GM19023 (cell line): ENCODE measurements around the gene CFAP77.

Experiments used
- ATAC-seq: cut with Tn5 transposase; IDR thresholded peaks from one replicate; pipeline ENCODE4 v1.9.1; 2021; ENCODE audit warnings: mild to moderate bottlenecking, moderate library complexity; ENCODE audit not compliant: unreplicated experiment

The CFAP77 gene

GRCh38 chr9:132407196-132407595 is 2.8 kb upstream of the CFAP77 start:
- no peak for ATAC-seq

- ATAC-seq: no peak
These were observed 1.5 kb upstream of the CFAP77 start for GRCh38 chr9:132408521-132408920.

- no peak for ATAC-seq
These were observed 631 bp downstream of the CFAP77 start for GRCh38 chr9:132410642-132411041.

GRCh38 chr9:132411091-132411508 is 1.1 kb downstream of the CFAP77 start:
- no peak for ATAC-seq

DNA sequence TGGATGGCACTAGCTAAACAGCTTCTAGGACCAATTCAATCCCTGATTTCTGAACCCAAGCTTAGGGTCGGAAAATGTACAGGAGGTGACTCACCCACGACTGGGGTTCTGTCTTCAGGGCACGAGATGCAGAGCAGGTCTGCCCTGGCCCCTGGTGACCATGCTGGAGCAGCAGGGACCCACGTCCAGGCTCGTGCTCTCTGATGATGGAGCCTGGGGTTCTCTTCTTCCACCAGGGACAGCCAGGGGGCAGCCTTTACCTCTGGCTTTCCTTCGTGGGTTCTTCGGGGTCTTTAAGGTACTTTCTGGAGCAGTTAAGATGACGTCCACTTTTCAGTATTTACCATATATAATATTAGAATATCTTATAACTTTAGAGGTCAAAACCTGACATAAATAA is 2.1 kb downstream of the CFAP77 start:
- no peak for ATAC-seq

GRCh38 chr9:132413926-132414325 is 3.9 kb downstream of the CFAP77 start:
- no peak for ATAC-seq

DNA sequence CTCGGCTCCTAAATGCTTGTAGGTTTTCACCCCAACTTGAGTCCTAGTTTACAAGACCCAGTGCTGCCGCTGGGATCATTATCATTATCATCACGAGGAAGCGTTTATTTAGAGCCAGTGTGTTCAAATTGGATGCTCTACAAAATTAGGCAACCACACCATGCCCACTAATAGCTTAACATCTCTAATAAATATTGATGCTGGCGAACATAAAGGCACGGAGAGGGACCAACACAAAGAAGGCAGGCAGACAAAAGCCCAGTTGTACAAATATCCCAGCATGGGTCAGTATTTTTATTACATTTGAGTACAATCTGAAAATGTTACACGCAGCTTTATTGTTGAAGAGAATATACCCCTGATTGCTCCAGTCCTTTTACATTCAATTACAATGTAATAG is 4.7 kb downstream of the CFAP77 start:
- ATAC-seq: no peak

- no peak for ATAC-seq
These were observed 5.2 kb downstream of the CFAP77 start for GRCh38 chr9:132415181-132415580.

DNA sequence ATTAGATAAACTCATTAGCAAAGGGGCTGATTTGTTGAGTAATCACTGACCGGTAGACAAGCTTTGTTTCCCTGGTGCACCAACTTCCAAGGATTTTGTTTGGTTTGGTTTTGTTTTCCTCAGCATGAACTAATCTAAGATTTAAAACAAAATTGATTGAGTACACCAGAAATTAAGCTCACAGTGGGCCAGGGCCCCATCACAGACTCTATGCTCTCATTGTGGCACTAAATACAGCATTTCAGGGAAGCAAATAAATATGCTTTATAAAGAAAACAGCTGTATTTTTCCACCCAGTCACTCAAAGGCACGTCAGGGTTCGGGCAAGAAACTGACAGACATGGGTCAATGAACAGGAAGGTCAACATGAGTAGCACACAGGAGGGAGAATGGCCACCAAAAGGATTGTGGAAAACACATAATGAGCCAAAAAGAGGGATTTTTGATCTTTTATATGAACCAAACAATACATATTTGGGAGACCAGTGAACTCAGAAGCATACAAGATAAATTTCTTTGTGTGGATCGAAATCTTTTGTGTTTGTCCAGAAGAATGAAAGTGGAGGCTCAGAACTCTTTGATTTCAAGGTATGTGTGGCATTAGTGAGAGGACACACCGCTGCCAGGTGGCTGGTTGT is 8.8 kb downstream of the CFAP77 start:
- no peak for ATAC-seq

GRCh38 chr9:132422574-132422973 is 12.6 kb downstream of the CFAP77 start:
- no peak for ATAC-seq

DNA sequence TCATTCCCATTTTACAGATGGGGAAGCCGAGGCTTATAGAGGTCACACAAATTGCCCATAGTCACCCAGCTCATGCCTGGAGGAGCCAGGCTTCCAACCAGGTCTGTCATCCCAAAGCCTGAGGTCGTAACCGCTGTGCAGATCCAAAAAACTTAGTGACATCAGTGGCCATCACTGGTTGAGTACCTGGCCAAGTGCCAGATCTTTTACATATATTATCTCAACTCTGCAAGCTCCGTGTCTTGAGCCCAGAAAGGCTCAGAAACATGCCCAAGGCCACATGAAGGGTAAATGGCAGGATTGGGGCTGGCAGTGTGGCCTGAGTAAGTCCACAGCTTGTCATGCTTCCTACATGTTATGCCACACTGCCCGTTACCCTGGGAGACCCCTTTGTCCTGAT is 13.5 kb downstream of the CFAP77 start:
- ATAC-seq: no peak

DNA sequence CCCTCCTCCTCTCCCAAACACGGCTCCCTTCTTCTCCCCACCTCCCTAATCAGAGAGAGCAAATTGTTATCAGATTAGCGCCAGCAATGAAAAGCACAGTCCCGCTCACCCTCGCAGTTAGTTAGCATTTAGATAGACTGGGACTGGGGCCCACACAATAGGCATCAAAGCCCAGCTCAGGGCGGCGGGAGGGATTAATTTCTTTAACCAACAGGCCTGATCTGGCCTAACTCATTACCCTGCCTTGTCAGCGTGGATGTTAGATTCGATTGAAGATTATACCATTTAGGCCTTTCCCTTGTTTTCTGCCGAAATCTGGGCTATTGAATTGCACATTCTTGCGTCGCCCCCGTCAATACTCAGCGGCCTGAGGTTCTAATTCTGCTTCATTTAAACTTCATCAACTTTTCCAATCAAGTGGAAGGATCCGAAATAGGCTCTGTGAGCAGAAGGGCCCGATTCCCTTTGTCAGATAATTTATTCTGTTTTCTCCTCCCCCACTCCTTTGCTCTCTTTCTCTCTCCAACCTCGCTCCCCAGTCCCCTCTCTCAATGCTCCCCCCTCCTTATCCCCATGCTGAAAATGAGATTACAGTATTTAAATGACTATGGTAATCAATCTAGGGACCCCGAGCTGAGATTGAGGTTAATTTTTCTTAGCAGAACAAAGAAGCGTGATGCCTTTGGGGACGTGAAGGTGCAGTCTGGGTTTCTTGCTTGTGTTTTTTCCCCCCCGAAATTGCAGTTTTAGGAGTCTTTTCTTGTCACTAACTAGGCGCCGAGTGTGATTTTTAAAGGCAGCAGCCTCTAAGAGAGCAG is 15.1 kb downstream of the CFAP77 start:
- ATAC-seq: no peak

GRCh38 chr9:132425675-132426062 is 15.7 kb downstream of the CFAP77 start:
- ATAC-seq: no peak

- ATAC-seq: no peak
These were observed 16.8 kb downstream of the CFAP77 start for GRCh38 chr9:132426639-132427414.

GRCh38 chr9:132430998-132431397 is 21.0 kb downstream of the CFAP77 start:
- no peak for ATAC-seq

DNA sequence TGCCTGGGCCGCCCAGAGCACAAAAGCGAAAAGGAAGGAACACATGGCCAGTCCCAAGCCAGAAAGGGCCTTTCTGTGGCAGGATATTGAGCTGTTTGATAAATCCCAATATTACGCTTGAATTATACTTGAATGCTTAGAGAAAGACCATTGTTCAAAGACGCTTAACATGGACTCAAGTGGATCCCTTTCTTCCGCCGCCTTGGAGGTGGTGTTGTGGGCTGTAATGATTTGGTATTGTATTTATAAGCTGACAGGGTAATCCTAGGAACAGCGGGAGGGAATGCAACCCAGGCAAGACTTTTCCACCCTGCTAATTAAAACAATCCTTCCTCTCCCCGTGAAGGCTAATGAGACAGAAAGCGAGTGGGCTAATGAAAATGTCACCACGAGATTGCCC is 24.9 kb downstream of the CFAP77 start:
- no peak for ATAC-seq

DNA sequence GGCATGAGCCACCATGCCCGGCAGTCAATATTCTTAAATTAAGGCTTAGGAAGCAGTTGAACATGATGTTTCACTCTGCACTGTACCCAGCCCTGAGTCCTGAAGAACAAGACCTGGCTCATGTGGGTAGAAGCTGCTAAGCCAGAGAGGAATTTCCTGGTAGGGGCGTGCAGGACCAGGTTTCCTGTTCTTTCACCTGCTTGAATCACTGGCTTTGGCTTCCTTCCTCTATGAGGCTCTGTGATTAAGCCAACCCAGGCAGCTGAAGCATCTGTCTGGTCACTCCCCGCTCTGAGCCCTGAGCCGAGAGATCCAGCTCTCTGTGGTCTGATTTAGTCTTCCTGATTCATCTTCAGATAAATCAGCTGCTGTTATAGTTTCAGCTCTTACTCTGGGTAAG is 29.1 kb downstream of the CFAP77 start:
- ATAC-seq: no peak

GRCh38 chr9:132440735-132441134 is 30.7 kb downstream of the CFAP77 start:
- no peak for ATAC-seq

DNA sequence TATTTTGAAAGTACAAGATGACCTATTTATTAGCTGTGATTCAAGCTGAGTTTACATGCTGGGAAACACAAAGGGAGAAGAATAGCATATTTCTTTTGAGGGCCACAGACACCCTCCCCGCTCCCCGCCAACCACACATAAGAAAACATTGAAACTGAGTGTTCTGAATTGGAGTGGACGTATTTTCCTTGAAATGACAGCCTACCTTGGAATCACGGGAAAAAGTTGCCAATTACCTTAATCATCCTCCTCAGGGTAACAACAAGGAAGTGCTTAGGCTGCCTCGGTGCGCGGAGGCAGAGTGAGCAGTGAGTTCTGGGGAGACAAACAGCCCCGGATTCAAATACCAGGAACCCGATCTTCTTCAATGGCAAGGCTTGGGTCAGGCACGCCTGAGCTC is 31.4 kb downstream of the CFAP77 start:
- no peak for ATAC-seq

DNA sequence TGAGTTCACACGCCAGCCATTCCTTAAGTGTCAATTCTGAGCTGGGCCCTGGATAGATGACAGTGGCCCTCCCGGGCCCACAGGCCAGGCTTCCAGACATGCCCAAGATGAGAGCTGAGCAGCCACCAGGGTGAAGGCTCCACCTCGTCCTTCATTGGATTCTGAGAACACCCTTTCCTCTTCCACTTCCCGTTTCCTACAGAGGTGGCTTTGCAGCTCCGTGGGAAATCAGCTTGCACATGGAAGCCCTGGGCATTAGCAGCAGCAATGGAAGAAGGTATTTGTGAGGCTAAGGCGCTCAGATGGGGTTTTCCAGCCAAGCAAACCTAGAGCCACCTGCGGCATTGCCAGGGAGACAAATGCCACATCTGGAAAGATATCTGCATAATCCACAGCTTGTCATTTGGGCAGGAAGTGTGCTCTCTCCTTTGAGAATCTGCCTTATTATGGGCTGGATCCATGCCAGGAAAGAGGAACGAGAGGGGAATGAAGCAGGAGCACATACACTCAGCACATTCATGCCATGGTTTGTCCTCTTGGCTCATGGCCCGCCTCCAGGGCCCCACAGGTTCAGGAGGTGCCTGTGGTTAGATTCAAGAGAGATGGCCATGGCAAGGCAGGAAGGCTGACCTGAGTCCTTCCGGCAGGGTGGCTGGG is 34.1 kb downstream of the CFAP77 start:
- ATAC-seq: no peak

GRCh38 chr9:132446887-132447286 is 36.9 kb downstream of the CFAP77 start:
- ATAC-seq: no peak
